8988T (cell line): ENCODE data around the gene SLC7A7.
A peak's percentile ranks its signal among the peaks of the same experiment; 100 is the strongest.
"Not testable (repeated sequence)": the region's sequence is repeated elsewhere in the genome, so short reads cannot be mapped to it uniquely, and the experiment has no call there.

Experiments used
- DNase-seq: peaks from one replicate; pipeline ENCODE4 v3.0.0; 2011

The SLC7A7 gene

DNA sequence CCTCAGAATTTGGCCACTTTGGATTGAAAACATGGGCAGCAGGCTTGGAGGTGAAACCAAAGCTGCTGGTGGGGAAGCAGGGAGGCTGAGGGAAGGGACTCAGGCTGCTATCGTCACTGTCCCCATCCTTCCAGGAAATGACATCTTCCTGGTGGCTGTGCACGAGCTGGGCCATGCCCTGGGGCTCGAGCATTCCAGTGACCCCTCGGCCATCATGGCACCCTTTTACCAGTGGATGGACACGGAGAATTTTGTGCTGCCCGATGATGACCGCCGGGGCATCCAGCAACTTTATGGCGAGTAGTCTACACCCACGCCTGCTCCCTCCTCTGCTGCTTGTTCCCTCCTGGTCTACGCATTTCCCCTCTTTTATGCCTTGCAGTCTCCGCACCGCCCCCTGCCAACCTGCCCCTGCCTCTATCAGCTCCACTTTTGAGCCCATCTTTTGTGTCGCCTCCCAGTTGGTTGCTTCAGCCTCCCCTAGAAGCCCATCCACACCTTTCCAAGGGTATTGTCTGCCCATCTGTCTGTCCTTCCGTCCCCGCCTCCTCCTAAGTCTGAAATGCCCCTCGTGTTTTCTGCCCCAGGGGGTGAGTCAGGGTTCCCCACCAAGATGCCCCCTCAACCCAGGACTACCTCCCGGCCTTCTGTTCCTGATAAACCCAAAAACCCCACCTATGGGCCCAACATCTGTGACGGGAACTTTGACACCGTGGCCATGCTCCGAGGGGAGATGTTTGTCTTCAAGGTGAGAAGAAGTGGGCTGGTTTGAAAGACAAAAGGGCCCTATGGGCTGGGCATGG lies 28.1 kb upstream of the SLC7A7 start:
- no peak for DNase-seq

DNA sequence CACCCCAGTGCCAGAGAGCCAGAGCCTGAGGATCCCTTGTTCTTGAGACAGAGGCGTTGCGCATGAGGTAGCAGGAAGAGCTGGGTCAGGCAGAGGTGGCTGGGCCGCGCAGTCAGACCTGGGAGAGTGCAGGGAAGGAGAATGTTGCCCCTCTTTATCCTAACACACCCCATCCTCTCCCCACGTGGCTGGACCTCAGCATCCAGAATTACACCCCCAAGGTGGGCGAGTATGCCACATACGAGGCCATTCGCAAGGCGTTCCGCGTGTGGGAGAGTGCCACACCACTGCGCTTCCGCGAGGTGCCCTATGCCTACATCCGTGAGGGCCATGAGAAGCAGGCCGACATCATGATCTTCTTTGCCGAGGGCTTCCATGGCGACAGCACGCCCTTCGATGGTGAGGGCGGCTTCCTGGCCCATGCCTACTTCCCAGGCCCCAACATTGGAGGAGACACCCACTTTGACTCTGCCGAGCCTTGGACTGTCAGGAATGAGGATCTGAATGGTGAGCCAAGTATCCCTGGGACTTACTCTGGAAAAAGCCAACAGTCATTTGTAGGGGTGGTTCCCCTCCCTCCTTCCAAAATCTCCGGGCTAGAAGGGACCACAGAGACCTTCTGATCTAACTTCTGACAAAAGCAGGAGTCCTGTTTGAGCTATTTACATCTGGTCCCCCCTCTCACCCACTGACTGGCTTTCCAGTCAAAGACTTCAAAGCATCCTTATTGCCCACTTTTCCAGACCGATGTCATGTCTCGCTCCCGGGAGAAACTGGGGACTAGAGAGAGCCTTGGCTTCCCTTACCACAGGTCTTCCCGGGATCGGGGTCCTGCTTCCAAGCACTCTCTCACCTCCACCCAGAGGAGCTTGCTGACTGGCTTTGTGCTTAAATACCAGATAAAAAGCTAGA lies 27.2 kb upstream of the SLC7A7 start:
- DNase-seq: no peak

DNA sequence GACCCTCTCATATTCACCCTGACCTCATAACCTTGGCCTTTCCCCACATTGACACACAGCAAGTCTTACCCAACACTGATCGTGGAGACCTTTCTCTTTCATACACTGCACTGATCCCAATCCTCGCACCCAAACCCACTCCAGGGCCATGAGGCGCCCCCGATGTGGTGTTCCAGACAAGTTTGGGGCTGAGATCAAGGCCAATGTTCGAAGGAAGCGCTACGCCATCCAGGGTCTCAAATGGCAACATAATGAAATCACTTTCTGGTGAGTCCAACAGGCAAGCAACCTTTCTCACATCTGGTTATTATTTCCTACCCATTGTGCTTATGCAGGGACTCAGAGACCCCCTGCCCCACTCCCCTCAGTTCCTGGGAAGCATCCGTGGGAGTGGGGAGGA lies 26.5 kb upstream of the SLC7A7 start:
- no peak for DNase-seq

DNA sequence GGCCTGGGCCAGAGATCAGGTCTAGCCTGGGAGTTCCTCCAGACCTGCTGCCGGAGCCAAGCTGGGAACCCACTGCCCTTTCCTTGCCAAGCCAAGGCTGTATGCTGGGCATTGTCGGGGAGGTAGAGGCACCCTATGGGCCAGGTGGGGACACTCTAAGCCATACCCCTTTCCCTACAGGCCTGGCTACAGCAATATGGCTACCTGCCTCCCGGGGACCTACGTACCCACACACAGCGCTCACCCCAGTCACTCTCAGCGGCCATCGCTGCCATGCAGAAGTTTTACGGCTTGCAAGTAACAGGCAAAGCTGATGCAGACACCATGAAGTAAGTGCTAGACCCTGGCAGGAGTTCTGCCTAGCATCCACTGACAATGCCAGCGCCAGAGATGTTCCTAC lies 26.1 kb upstream of the SLC7A7 start:
- DNase-seq: no peak

DNA sequence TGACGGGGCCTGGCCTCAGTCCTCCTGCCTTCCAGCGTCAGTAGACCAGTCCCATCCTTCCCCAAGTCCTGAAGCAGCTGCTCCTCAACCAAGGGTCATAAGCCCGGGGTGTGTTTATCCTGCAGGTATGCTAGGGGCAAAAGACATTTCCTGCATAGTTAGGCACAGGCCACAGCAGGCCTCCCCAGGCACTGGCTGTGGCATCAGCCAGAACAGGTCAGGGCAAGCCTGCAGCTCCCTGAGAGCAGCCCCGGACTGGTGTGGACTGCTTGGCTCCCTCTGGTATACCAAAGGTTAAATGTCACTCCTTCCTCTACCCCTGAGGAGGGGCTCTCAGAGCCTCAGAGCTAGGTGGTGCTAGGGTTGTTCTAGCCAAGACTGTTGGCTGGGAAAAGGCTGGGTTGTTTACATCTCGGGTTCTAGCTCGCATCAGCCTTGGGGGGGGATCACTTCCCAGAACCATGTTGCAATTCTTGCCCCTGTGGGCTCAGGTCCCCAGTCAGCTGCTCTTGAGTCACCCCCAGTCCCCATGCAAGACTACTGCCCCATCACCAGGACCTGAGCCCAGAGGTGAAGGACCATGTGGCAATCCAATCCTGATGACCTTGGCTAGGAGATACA lies 24.0 kb upstream of the SLC7A7 start:
- no peak for DNase-seq

DNA sequence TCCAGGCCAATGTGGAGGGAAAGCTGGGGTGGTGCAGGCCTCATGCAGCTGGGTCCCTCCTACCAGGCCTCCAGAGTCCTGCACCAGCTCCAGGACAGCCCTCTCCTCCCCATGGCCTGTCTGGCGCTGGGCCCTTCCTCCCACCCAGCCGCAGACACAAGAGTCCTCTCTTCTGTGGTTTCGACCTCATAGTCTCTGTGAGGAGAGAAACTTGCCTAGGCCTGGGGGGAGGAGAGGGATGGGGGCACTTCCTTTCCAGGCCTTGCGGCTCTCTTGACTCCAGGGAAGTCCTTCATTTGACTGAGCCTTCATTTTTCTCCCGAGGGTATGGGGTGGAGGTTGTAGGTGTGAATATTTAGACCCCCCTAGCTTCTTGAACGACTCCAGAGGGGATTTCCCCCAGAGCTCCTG lies 23.4 kb upstream of the SLC7A7 start:
- no peak for DNase-seq

GRCh38 chr14:22837750-22838538 lies 22.7 kb upstream of the SLC7A7 start:
- DNase-seq: no peak

- DNase-seq: no peak
These were observed 22.0 kb upstream of the SLC7A7 start for GRCh38 chr14:22837114-22837749.

- DNase-seq: no peak
These were observed 21.3 kb upstream of the SLC7A7 start, which contains the start of gene MMP14 for GRCh38 chr14:22836301-22837113. TSS of gene MMP14 (plus strand) at chr14:22836585. CDS start at chr14:22836818, 233 bp downstream.

- DNase-seq: no peak
These were observed 20.3 kb upstream of the SLC7A7 start for GRCh38 chr14:22835505-22835904.

- DNase-seq: no peak
These were observed 15.3 kb upstream of the SLC7A7 start for GRCh38 chr14:22830443-22831010.

DNA sequence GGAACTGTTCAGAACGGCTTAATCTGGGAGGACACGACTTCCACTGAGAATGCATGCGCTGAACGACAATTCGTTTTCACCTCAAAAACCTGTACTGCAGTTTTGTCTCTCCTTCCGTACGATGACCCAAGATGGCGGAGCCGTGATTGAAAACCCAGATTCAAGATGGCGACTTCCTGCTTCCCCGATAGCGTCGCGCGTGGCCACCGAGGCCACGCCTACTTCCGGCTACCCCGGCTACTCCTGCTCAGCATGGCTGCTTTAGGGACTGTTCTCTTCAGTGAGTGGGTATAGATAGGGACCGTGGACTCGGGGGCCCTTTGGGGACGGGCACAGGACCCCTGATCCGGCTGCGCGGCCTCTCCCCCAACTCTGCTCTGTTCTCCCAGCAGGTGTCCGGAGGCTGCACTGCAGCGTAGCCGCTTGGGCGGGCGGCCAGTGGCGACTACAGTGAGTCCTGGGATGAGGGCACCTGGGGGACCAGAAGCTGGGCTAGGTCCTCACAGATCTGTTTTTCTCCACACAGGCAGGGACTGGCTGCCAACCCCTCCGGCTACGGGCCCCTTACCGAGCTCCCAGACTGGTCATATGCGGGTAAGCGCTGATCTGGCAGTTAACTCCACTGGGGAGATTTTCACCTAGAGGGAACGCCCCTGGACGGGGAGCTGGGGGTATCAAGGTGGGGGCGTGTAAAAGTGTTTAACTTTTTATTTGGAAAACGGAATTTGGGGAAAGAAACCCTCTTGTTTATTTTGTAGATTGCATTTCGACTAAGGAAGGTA lies 14.6 kb upstream of the SLC7A7 start, which contains the start of gene MRPL52:
Gene MRPL52, plus strand, starts transcription at position 227 of the 782 bp plus-strand sequence. Its CDS starts 26 bp downstream, at position 253.
- DNase-seq: peak; percentile 62

DNA sequence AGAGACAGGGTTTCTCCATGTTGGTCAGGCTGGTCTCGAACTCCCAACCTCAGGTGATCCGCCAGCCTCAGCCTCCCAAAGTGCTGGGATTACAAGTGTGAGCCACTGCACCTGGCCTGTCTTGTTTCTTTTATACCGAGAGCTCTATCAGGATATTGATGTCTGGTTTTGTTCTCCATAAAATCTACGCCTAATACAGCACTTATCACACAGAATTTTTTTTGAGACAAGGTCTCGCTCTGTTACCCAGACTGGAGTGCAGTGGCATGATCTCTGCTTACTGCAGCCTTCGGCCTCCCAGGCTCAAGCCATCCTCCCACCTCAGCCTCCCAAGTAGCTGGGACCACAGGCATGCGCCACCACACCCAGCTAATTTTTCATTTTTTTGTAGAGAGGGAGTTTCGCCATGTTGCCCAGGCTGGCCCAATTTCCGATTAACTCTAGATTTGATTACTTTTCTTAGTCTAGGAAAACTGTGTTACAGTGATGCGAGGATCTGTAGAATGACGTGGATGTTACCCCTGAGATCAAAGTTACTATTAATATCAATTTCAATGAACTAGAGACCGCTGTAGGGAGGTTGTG lies 13.9 kb upstream of the SLC7A7 start:
- not testable (repeated sequence) for DNase-seq

DNA sequence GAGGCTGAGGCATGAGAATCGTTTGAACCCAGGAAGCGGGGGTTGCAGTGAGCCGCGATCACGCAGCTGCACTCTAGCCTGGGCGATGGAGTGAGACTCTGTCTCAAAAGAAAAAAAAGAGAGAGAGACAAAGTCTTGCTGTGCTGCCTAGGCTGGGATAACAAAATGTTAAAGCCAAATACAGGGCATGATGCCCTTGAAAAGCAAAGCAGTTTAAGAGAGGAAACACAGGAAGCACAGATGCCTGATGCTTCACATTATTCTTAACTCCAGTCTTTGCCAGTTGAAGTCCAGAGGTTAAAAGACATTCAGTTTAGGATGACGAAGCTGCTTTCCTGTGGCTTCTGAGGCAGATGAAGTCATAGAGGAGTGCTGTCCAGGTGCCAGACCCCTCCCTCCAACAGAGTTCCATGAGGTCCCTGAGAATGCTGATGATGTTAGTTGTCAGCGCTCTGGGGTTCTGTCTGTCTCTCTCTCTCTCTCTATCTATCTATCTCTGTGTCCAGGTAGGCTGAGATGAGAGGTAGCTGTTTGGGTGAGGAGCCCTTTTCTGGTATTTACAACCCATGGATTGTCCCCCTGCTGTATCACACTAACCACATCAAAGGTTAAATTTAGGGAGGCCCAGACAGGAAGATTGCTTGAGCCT lies 9.6 kb upstream of the SLC7A7 start:
- no peak for DNase-seq

DNA sequence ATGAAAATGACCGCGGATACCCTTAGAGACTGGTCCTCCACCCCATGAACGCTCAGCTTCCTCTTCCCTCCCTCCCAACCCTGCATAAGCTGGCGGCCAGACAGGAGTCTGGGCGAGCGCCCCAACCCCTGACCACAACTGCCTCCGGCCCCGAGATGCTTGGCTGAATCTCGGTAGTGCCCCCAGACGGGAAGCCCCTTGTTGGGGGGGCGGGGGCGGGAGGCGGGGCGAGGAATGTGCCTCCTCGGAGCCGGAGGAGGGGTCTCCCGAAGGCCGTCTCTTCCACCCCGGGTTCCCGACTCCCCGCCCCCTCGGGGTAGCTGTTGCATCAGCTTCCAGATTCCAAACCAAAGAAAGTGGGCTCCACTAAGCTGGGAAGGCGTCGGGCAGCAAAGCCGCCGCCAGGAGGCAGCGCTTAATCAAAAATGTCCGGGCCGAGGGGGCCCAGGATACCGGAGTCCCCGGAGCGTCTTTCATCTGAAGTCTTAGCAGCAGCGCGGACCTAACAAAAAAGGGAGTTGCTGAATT lies 7.4 kb upstream of the SLC7A7 start:
- DNase-seq: peak; percentile 49

- DNase-seq: no peak
These were observed 6.9 kb upstream of the SLC7A7 start for GRCh38 chr14:22822016-22822570.

DNA sequence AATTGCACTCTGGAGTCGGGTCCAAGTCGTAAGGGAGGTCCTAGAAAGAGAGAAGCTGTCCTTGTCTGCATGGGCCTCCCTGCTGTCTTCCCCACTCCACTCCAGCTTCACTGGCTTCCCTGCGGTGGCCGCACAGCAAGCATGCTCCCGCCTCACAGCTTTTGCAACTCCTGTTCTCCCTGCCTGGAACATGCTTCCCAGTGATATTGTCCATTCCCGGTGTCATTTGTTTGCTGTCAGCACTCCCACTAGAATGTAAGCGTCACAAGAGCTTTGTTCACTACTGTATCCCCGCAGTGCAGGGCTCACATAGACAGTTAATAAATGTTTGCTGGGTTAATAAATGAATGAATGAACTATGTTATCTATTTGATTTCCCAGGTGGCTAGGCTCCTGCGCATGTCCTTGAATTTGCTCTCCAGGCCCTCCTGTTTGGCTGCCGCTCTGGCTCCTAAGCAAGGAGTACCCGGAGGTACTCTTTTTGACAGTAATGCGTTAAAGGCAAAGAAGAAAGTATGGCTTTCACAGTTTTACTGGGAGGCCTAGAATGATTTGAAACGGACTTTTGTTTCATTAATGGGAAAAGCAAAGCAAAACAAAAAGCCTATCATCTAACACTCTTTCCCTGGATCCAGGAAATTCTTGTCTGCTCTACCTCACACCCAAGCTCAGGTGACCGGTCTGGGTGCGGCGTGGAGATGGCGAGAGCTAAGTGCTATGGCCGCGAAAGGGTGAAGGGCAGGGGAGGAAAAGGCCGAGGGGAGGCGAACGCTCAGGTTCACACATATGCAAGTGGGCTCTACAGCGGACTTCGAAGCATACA lies 6.2 kb upstream of the SLC7A7 start:
- DNase-seq: no peak
